ENCODE results near the gene CNGB1. TPM values are rescaled to one million over a fixed set of nuclear protein-coding genes. Genes with fewer than 3 reads are reported as not detected.

CNGB1 gene
- total RNA-seq, 1 experiment from 2014 or later: not detected

DNA sequence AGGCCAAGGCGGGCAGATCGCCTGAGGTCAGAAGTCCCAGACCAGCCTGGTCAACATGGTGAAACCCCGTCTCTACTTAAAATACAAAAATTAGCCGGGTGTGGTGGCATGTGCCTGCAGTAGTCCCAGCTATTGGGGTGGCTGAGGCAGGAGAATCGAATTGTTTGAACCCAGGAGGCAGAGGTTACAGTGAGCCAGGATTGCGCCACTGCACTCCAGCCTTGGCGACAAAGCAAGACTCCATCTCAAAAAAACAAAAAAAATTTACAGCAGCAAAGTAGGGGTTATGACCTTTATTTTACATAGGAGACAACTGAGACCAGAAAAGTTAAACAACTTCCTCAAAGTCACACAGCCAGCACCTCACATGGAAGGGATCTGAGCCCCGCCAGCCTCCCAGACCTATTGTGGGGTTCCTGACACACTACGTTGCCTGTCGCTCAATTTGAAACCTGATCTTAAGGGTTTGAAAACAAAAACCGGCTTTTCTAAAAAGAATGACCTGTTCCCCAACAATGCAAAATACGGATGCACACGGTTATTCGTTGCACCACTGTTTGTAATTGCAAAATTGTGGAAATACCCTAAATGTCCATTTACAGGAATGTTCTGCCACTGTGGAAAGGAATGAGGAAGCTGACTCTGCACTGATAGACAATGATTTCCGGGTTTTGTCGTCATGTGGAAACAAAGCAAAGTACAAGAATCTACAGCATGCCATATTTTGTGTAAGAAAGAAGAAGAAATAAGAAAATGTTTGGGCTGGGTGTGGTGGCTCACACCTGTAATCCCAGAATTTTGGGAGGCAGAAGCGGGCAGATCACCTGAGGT lies 77.2 kb downstream of the CNGB1 start:
- no peaks in the 10 kb centered on the region for H3K9me3 ChIP-seq (ENCODE audit: control insufficient read depth in 1 of 2, insufficient read depth in 1 of 2, low read depth in 1 of 2, low read length in 2 of 2)
- no peaks in the 10 kb centered on the region for H4K20me1 ChIP-seq (ENCODE audit: insufficient read depth)
- intact Hi-C loops (cut with micrococcal nuclease): loop anchor here (10.0 kb wide), 1 partner anchor 139 kb away; no protein-coding TSS in a partner anchor
- TF ChIP-seq ELF1 (IDR thresholded peaks at IDR 0.05; ENCODE audit: borderline replicate concordance, low read depth) (no peak), SRF (IDR thresholded peaks at IDR 0.05; ENCODE audit: low read depth) (no peak), EZH2phosphoT487 (IDR thresholded peaks at IDR 0.05; ENCODE audit: borderline replicate concordance) (no peak), POLR2AphosphoS5 (IDR thresholded peaks at IDR 0.05; ENCODE audit: low read depth, low read length) (no peak), ATF3 (IDR thresholded peaks at IDR 0.05) (no peak), EGR1 (IDR thresholded peaks at IDR 0.05; ENCODE audit: low read depth) (no peak), FOSL1 (IDR thresholded peaks at IDR 0.05; ENCODE audit: low read depth) (no peak), CTCF (IDR thresholded peaks at IDR 0.05 in 2 of 3, conservative IDR thresholded peaks at IDR 0.05 in 1 of 3; ENCODE audit: borderline replicate concordance in 1 of 3, insufficient read depth in 1 of 3, low read depth in 2 of 3, low read length in 2 of 3) (no peak), JUND (IDR thresholded peaks at IDR 0.05) (no peak), RAD21 (IDR thresholded peaks at IDR 0.05; ENCODE audit: low read depth) (no peak), POLR2A (IDR thresholded peaks at IDR 0.05; ENCODE audit: borderline replicate concordance, extremely low read depth, insufficient read depth, insufficient read length) (no peak)
- TF ChIP-seq, protein P1, sequence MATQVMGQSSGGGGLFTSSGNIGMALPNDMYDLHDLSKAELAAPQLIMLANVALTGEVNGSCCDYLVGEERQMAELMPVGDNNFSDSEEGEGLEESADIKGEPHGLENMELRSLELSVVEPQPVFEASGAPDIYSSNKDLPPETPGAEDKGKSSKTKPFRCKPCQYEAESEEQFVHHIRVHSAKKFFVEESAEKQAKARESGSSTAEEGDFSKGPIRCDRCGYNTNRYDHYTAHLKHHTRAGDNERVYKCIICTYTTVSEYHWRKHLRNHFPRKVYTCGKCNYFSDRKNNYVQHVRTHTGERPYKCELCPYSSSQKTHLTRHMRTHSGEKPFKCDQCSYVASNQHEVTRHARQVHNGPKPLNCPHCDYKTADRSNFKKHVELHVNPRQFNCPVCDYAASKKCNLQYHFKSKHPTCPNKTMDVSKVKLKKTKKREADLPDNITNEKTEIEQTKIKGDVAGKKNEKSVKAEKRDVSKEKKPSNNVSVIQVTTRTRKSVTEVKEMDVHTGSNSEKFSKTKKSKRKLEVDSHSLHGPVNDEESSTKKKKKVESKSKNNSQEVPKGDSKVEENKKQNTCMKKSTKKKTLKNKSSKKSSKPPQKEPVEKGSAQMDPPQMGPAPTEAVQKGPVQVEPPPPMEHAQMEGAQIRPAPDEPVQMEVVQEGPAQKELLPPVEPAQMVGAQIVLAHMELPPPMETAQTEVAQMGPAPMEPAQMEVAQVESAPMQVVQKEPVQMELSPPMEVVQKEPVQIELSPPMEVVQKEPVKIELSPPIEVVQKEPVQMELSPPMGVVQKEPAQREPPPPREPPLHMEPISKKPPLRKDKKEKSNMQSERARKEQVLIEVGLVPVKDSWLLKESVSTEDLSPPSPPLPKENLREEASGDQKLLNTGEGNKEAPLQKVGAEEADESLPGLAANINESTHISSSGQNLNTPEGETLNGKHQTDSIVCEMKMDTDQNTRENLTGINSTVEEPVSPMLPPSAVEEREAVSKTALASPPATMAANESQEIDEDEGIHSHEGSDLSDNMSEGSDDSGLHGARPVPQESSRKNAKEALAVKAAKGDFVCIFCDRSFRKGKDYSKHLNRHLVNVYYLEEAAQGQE (IDR thresholded peaks at IDR 0.05; ENCODE audit: low read depth): no peak
- ATAC-seq: no peak
- H3K4me3 ChIP-seq (replicated peaks in 1 of 2; ENCODE audit: low read depth in 1 of 2, low read length in 2 of 2): no peak overlapping the region
- POLR2A ChIA-PET: no interaction called here
- no peaks in the 10 kb centered on the region for H3K9me2 ChIP-seq (ENCODE audit: insufficient read depth)
- H3K9ac ChIP-seq (ENCODE audit: low read length): no peak overlapping the region
- no peaks in the 10 kb centered on the region for H3K27me3 ChIP-seq (ENCODE audit: insufficient read depth, low read length)
- no peak overlapping the region for H2AFZ ChIP-seq (ENCODE audit: low read depth, low read length, poor library complexity, severe bottlenecking)
- H3K27ac ChIP-seq (ENCODE audit: low read depth, low read length): no peak overlapping the region
- no peak overlapping the region for H3K4me2 ChIP-seq (ENCODE audit: low read length)
- no peaks in the 10 kb centered on the region for H3K36me3 ChIP-seq (ENCODE audit: control insufficient read depth in 1 of 2, insufficient read depth in 2 of 2, low read length in 2 of 2)
- BruUV-seq (replicated peaks): no TSS peak
- H3K4me1 ChIP-seq (ENCODE audit: control insufficient read depth in 1 of 2, insufficient read depth in 2 of 2, low read length in 2 of 2): 0 out of 4 replicates have a peak, but pooled peaks cover 0 to 7% of the 10 kb centered on the region in 2 experiments
- H3K79me2 ChIP-seq (ENCODE audit: insufficient read depth, low read length): no peaks in the 10 kb centered on the region
- CTCF ChIA-PET: interaction anchor here (0.7 kb wide), 1 partner anchor 105 kb away, joined by 3 read pairs; no protein-coding TSS in a partner anchor
- no peak for DNase-seq (ENCODE audit: low read depth, low spot score)
- RAD21 ChIA-PET (ENCODE audit: low non-redundant PET in 1 of 2, low total read pairs in 2 of 2, uncharacterized antibody in 2 of 2, unreplicated experiment in 2 of 2): no interaction called here

Measured in HCT116 (cell line).